Stimulated activated naive CD8-positive, alpha-beta T cell treated with anti-CD3 and anti-CD28 coated beads, Interleukin-15, amount 100 ng/mL, for 72 hours (primary cell): Measurements from ENCODE around the gene EFCAB8.

Experiments
- ATAC-seq: fragments of 150-1000 bp; cut with Tn5 transposase; 2 replicates; pipeline ENCODE4 v1.10.0; 2021; ENCODE audit warnings: mild to moderate bottlenecking, moderate library complexity
- DNase-seq, 2 donors: peaks; one replicate each; pipeline ENCODE4 v3.0.0; 2021 to 2022
- H3K27ac Mint-ChIP-seq, 2 donors: one replicate each; pipeline ENCODE4 v1.8.0; 2022; ENCODE audit warnings: mild to moderate bottlenecking in 2 of 2, mixed read lengths in 2 of 2, moderate library complexity in 2 of 2
- H3K27me3 Mint-ChIP-seq: one replicate; pipeline ENCODE4 v1.8.0; 2022; ENCODE audit warnings: mixed read lengths
- H3K4me1 Mint-ChIP-seq: one replicate; pipeline ENCODE4 v1.8.0; 2022; ENCODE audit warnings: mild to moderate bottlenecking, mixed read lengths
- H3K4me3 Mint-ChIP-seq, 2 donors: one replicate each; pipeline ENCODE4 v1.8.0; 2022; ENCODE audit warnings: mild to moderate bottlenecking in 2 of 2, mixed read lengths in 2 of 2, moderate library complexity in 1 of 2
- H3K9me3 Mint-ChIP-seq, 2 donors: one replicate each; pipeline ENCODE4 v1.8.0; 2022; ENCODE audit warnings: mixed read lengths in 2 of 2

The EFCAB8 gene, protein sequence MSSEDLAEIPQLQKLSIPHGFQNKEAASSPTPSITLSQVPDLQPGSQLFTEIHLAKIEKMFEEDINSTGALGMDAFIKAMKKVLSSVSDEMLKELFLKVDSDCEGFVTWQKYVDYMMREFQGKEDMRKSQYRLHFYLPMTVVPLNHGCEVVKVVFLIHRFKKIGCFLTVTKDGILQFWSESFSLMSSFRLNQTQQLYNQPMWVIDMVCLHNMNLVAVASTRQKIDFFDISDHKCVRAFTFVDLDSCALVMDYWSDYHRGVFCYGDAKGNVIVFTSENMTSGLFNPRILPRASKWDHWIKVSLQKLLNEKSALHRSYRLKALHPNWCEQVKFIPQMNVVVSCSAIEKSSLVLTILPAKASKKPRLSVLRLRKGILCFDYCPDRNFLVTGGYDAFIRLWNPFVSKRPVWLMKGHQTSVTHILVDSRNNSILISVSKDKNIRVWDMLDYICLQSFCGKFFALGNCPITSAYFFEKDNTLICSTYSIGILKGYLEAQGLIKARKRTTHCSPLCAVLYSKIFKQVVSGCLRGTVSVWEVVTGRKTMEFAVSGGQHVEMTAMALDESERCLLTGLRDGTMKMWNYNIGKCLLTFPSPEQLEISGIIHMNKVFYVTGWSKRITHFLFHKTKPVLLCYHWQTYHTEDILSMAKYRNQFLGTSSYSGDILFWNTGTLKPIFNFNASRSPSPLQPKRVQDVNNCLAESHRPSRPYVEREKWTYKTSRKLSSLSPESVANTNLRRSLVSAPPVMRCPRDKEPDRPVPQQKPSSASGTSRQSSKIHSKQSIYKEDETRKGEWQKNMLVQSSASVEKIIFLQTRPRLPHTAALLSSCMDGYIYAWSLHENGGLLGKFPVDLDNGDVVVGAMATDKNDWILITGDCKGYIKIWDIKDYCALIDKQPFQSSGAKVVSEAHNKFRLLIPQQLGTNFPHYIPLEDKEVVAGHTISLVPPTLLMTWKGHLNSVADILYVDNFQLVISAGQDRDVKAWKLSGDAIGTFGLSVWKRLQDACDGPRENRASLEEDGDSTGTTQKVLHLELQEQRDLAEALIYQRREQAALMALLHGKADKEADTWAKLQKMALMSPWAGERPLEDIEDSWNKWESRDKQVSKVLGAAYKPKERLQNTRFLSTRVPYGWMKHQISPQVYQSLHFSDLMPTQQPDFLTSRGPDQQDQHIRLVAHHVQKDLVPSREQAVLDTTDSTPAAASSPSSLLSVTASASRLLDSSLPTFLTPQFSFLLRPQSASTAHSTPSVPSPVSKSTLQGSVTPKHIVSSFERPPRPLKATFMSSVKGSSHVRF

DNA sequence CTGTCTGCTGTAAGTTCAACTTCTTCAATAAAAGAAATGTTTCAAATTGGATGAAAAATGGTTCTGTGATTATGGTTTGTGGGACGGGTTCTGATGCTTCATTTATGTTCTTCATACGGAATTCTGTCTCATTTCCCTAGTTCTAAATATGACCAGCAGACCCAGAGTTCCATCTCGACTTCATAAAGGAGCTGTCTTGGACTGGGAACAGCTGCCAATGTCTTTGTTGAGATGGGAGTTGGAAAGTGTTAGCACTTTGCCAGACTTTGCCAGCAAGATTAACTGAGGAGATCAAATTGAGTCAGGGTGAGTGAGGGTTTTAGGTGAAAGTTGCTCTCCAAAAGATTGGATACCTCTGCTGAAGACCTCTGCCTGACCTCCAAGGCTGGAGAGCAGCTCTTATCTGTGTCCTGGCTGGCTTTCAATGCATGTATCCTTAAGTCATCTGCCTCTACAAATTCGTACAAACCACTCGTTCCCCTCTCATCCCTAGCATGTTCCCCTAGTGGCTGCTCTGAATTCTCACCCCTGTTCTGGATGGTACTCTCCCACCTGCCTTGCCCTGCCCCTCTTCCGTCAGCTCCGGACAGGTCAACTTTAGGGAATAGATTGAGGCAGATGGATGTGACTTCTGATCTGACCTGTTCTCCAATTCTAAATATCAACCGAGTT is at the start of gene EFCAB8:
Gene EFCAB8 (plus strand): TSS at position 223 of the 672 bp plus-strand sequence. CDS start 4,870 bp downstream, outside the sequence.
- no peaks in the 10 kb centered on the region for H3K27me3 Mint-ChIP-seq
- no peaks in the 10 kb centered on the region for H3K9me3 Mint-ChIP-seq
- DNase-seq = no peak
- no peak within 1 kb of the TSS for H3K4me3 Mint-ChIP-seq
- no peak for ATAC-seq
- peaks cover 20% of the 10 kb centered on the region for H3K4me1 Mint-ChIP-seq
- peak within 1 kb of the TSS; percentile 2 to 41 for H3K27ac Mint-ChIP-seq

DNA sequence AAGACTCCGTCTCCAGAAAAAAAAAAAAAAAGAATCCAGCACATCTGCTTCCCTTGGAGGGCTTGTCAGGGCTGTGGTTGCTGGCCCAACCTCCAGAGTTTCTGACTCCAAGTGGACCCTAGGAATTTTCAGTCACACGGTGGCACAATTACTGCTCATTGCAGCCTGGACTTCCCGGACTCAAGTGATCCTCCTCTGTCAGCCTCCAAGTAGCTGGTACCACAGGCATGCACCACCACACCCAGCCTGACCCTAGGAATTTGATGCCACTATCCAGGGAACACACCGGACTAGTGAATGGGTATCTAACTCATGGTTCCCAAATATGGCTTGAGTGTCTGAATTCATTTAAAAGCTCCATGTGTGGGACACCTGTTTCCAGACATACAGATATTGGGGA is 48.8 kb upstream of the EFCAB8 start:
- Mint-ChIP-seq H3K27ac (no peak overlapping the region), H3K27me3 (no peaks in the 10 kb centered on the region), H3K4me1 (no peaks in the 10 kb centered on the region), H3K9me3 (no peaks in the 10 kb centered on the region), H3K4me3 (no peak overlapping the region)
- DNase-seq = no peak
- no peak for ATAC-seq

DNA sequence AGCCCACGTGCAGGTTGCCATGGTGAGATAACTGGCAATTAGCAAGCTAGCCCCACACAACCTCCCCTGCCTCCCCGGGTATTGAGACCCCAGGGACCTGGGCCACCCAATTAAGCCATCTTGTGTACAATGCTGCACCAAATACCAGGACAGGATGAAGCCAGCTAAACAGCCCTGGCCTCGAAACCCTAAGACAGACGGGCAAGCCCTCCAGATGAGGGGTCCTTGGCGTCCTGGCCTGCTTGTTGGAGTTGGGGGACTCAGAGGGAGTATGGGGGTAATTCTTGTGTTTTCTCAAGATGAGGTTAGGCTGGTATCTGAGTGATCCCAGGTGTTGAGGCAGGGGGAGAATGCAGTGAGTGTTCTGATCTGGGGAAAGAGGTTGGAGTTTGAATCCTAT is 47.8 kb upstream of the EFCAB8 start:
- Mint-ChIP-seq H3K4me1 (no peaks in the 10 kb centered on the region), H3K27ac (no peak overlapping the region), H3K4me3 (no peak overlapping the region), H3K27me3 (no peaks in the 10 kb centered on the region), H3K9me3 (no peaks in the 10 kb centered on the region)
- no peak for ATAC-seq
- DNase-seq = no peak

DNA sequence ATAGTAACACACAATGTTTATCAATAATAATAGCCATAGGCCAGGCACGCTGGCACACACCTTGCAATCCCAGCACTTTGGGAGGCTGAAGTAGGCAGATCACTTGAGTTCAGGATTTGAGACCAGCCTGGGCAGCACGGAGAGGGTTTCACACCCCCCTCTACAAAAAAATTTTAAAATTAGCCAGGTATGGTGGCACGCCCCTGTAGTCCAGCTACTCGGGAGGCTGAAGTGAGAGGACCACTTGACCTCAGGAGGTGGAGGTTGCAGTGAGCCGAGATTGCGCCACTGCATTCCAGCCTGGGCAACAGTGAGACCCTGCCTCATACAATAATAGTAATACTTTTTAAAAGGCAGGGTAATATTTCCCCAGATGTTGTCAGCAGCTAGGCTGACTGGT is 46.8 kb upstream of the EFCAB8 start:
- no peaks in the 10 kb centered on the region for H3K4me1 Mint-ChIP-seq
- ATAC-seq = no peak
- H3K9me3 Mint-ChIP-seq = no peaks in the 10 kb centered on the region
- H3K27me3 Mint-ChIP-seq = no peaks in the 10 kb centered on the region
- H3K27ac Mint-ChIP-seq = no peak overlapping the region
- DNase-seq = no peak
- H3K4me3 Mint-ChIP-seq = no peak overlapping the region

DNA sequence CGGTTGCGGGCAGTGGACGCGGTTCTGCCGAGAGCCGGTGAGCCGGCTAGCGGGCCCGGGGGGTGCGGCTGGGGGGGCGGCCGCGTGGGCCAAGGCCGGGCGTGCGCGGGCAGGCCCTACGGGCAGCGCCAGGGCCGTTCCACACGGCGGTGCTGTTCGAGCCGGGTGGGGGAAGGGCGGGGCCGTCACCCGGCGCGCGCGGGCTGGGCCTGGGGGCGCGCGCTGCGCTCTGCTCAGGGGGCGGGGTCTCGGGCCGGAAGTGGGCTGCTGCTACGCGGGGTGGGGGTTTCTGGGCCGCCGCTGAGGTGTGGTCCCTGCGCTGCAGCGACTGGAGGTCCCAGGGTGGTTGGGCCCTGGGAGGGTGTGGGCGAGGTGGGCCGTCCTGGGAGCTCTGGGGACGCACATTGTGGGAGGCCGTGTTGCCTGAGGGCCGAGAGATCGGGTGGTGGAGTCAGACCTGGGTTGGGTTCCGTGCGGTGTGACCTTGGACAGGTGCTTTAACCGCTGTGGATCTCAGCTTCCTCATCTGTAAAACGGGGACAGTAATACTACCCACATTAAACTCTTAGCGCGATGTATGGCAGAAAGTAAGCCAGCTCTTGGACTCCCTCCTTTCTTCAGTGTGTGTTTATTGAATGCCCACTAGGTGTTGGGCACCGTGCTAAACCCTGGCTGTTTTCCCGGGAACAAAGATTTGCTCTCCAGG is 38.6 kb upstream of the EFCAB8 start:
- peak; percentile 89 for ATAC-seq
- Mint-ChIP-seq H3K4me1 (peaks cover 48% of the 10 kb centered on the region), H3K27ac (peak overlapping the region; percentile 96 to 99), H3K27me3 (no peaks in the 10 kb centered on the region), H3K4me3 (peak overlapping the region; percentile 91 to 93), H3K9me3 (no peaks in the 10 kb centered on the region)
- DNase-seq = peak; percentile 82 to 87

DNA sequence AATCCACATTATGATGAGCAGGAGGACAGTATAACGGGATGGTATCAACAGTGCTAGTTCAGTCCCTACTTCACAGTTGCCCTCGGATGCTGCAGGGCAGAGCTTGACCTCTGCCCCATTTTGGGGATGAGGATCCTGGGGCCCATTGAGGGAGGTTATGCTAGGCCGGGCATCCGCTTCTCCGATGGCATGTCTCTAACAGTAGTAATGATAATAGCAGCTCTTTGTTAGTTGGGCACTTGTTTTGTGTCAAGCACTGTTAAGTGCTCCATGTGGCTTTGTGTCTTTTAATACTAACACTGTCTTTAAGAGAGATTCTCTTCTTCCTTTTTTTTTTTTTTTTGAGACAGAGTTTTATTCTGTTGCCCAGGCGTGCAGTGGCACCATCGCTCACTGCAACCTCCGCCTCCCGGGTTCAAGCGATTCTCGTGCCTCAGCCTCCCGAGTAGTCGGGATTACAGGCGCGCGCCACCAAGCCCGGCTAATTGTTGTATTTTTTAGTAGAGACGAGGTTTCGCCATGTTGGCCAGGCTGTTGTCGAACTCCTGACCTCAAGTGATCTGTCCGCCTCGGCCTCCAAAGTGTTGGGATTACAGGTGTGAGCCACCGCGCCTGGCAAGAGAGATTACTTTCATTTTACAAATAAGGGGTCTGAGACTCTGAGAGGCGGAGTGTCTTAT is 37.9 kb upstream of the EFCAB8 start:
- Mint-ChIP-seq H3K4me1 (peaks cover 48% of the 10 kb centered on the region), H3K27me3 (no peaks in the 10 kb centered on the region), H3K9me3 (no peaks in the 10 kb centered on the region), H3K4me3 (peak overlapping the region; percentile 91 to 93), H3K27ac (peak overlapping the region; percentile 96 to 99)
- no peak for ATAC-seq
- DNase-seq = no peak

DNA sequence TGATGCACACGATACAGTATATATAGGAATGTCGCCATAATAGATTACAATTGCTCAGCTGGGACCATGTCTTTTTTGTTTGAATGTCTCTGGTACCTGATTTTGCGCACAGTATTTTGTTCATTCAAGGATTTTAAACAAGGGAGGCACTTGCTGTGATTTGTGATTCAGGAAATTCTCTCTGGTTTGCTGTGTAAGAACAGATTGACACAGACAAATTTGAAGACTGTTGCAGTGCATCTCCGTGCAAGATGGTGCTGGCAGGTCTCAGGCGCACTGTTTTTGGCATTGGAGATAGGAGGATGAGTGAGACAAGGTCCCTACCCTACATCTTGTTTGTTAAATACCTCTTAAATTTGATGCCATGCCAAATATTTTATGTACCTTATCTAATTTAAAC is 36.5 kb upstream of the EFCAB8 start:
- Mint-ChIP-seq H3K4me3 (peak overlapping the region; percentile 91 to 93), H3K4me1 (peaks cover 48% of the 10 kb centered on the region), H3K27ac (no peak overlapping the region), H3K27me3 (no peaks in the 10 kb centered on the region), H3K9me3 (no peaks in the 10 kb centered on the region)
- ATAC-seq = no peak
- no peak for DNase-seq

DNA sequence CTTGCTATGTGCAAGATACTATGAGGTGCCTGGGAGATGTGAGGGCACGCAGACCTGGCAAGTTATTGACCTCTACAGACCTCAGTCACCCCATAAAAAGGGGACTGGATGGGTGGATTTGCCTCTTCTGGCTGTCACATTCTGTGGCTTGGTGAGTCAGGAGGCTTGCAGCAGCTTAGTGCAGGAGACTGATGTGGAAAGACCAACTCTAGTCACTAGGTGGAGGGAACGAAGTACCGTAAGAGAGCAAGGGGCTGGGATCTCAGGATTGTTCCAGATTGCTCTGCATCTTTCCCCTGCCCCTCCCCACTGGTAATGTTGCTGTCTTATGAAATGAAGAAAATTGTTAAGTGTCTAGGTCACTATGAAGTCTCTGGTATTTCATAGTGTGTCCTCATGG is 35.6 kb upstream of the EFCAB8 start:
- Mint-ChIP-seq H3K4me3 (peak overlapping the region; percentile 4 to 43), H3K27ac (peak overlapping the region in 1 of 2 donors; percentile 13), H3K4me1 (peaks cover 50% of the 10 kb centered on the region), H3K9me3 (no peaks in the 10 kb centered on the region), H3K27me3 (no peaks in the 10 kb centered on the region)
- DNase-seq (peak in 1 of 2 donors; percentile 20), ATAC-seq (no peak)

DNA sequence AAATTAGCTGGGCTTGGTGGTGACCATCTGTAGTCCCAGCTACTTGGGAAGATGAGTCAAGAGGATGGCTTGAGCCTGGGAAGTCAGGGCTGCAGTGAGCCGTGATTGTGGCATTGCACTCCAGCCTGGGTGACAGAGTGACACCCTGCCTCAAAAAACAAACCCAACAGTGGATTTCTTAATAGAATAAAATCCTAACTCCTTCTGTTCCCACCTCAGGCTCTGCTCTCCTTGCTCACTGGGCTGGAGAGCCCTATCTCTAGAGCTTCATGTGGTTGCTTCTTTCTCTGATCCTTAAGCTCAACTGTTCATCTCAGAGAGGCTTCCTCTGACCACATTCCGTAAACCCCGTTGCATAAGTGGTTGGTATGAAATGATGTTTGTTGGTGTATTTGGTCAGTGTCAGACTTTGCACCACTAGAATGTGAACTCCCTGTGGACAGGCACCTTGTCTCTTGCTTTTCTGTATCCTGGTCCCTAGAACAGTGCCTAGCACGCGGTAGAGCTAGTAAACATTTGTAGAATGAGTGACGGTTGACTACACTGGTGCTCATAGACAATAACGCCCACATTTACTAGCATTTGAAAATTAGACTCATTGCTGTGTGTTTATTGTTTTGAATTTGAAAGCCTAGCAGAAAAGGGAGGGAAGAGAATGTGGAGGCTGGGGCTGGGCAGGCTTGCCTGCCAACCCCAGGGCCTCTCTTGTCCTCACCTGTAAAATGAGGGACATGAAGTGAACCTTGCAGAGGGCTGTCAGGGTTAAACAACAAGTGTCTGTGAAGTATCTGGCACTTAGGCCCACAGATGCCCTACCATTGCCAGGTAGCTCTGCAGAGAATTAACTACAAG is 34.8 kb upstream of the EFCAB8 start:
- H3K27ac Mint-ChIP-seq = no peak overlapping the region
- ATAC-seq (no peak), DNase-seq (no peak)
- H3K4me3 Mint-ChIP-seq = peak overlapping the region in 1 of 2 donors; percentile 4
- peaks cover 55% of the 10 kb centered on the region for H3K4me1 Mint-ChIP-seq
- H3K27me3 Mint-ChIP-seq = no peaks in the 10 kb centered on the region
- no peaks in the 10 kb centered on the region for H3K9me3 Mint-ChIP-seq

DNA sequence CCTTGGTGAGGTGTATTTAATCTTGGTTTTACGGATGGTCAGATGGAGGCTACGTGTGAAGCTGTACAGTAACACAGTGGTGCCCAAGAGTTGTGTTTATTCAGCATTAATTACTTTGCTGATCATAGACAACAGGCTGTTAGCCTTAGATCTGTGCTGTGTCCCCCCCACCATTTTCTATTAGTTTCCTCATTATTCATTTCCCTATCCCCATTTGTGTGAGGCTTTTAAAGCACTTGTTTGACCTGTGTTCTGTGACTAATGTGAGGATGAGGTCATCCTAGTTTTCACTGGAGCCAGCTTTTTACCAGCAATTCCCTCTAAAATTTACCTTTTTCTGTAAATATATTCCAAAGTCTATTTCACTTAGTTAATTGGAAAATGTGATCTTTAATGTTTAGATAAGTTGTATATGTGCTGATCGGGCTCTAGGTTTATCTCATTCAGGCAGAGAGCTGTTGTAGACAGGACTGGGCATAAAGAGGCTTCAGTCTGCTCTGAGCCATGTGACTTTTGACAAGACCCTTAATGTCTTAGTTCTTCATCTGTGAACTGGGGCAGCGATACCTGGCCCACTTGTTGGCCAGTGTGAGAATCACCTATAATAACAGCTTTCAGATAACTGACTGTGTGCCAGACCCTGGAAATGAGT is 30.6 kb upstream of the EFCAB8 start:
- ATAC-seq (no peak), DNase-seq (no peak)
- peaks cover 65% of the 10 kb centered on the region for H3K4me1 Mint-ChIP-seq
- no peak overlapping the region for H3K4me3 Mint-ChIP-seq
- no peaks in the 10 kb centered on the region for H3K9me3 Mint-ChIP-seq
- no peak overlapping the region for H3K27ac Mint-ChIP-seq
- no peaks in the 10 kb centered on the region for H3K27me3 Mint-ChIP-seq

DNA sequence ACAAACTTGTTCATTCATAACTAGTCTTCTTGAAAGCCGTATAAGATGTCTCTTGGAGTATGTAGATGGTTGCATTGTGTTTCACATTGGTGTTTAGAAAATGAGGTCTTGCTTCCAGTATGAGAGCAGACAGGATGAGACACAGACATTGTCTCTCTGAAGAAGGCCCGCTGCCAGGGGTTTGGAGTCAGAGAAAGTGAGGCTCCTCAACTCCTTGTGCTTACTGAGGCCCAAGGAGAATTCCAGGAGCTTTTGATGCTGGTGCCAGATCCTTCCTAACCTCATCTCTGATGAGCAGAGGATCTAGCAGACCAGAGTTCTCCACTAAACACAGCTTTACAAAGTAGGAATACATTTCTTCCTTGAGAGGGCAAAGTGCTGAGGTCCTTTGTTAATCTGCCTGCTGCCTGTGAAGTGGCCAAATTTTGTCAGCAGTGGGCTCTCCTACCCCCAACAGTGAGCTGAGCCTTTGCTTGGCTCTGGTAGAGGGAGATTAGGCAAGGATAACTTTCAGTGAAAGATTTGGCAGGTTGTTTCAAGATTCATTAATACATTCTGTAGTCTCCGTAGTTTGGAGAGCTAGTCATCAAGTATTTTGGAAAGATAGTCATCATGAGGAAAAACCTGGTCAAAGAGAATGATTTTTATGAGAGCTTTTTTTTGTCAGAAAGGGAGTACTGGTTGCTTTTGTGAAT is 29.3 kb upstream of the EFCAB8 start:
- Mint-ChIP-seq H3K4me1 (peaks cover 58% of the 10 kb centered on the region), H3K27ac (peak overlapping the region in 1 of 2 donors; percentile 67)

DNA sequence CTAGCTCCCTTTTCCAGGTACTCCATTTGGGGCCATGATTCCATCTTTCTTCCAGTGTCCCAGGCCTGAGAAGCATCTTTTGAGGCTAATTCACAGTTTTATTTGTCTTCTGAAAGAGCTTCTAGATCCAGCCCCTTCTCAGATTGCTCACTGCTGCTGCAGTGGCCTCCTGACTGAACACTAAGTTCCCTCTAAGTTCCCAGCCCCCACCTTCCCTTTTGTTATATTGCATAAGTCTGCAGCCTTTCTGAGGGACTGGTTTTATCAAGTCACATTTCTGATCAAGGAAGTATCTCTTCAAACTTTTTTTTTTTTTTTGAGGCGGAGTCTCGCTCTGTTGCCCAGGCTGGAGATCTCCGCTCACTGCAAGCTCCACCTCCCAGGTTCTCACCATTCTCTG is 28.3 kb upstream of the EFCAB8 start:
- H3K9me3 Mint-ChIP-seq = no peaks in the 10 kb centered on the region
- no peak overlapping the region for H3K4me3 Mint-ChIP-seq
- no peak for ATAC-seq
- H3K27me3 Mint-ChIP-seq = no peaks in the 10 kb centered on the region
- no peak for DNase-seq
- peaks cover 58% of the 10 kb centered on the region for H3K4me1 Mint-ChIP-seq
- peak overlapping the region; percentile 2 to 8 for H3K27ac Mint-ChIP-seq

More for the DNA sequence above, 29.3 kb upstream of the EFCAB8 start:
- no peak for DNase-seq
- no peak for ATAC-seq
- Mint-ChIP-seq H3K9me3 (no peaks in the 10 kb centered on the region), H3K27me3 (no peaks in the 10 kb centered on the region), H3K4me3 (no peak overlapping the region)
